ENCODE data around the gene SLC52A1.
A peak's percentile ranks its signal among the peaks of the same experiment; 100 is the strongest.

Gene SLC52A1

DNA sequence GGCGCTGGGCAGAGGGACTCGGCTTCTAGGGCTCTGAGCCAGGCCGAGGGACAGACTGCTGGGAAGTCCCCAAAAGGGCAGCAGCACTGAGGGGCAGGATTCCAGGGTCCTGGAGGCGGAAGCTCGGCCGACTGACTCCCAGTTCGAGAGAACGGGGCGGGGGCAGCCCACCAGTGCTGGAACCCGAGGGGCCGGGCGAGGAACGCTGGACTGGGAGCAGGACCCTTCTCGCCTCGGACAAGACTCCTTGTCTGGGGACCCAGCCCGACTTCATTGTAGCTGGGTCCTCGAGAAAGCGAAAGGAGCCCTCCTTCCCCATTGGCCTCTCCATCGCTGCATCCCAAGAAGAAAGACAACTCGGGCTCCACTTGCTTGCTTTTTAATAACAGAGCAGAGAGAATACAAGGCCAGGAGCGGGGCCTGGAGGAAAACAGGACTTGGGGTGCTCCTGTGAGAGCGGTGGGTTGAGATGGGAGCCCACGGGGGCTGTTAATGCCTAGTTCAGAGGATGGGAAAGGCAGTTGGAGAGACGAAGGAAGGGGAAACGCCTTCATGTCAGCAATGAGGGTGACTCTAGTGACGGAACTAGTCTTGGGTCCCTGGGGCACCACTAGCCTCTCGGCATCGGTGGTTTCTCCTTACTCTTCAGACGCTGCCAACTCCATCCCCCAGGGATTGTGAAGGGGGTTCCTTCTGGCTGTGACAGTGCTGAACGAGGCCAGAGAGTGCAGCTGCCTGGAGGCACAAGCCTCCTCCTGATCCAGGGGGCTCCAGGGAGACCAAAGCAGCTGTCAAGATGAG is 47.3 kb downstream of the SLC52A1 start:
- no peak for DNase-seq (ENCODE audit: low spot score)

DNA sequence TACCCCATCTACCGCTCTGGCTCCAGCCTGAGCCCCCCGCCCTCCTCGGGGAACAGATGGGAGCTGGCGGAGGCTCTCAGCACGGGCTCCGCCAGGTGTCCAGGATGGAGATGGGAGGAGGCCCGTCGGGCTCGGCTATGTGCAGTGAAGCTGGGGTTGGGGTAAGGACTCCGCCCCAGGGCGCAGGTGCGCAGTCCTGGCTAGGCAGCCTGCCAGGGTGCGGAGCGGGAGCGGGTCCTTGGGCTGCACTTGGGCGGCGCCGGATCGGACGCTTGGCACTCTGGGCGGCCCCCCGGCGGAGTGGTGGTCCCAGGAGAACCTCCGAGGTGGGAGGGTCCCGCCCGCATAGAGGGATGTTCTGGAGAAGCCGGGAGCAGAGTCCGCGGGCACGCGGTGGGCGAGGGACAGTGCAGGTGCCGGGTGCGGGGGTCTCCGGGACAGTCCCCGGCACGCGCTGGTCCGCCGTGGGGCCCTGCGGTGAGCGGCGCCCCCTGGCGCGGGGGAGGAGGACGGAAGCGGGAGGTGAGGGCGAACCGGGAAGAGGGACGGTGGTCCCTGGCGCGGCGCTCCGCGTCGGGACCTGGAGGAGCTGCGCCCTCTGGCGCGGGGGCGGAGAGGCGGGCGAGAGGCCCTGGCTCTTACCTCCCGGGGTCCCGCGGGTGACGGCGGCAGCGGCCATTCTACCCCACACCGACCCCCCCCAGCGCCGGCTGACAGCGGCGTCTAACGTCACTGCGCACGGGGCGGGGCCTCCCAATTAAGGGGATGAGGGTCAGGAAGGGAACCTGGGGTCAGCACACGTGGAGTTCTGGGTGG is 48.1 kb downstream of the SLC52A1 start, which contains the start of gene CAMTA2:
TSS of gene CAMTA2 (minus strand) at position 725 of the 816 bp plus-strand sequence. CDS start 1,453 bp downstream, outside the sequence.
- peak; percentile 81 for DNase-seq (ENCODE audit: low spot score)

DNA sequence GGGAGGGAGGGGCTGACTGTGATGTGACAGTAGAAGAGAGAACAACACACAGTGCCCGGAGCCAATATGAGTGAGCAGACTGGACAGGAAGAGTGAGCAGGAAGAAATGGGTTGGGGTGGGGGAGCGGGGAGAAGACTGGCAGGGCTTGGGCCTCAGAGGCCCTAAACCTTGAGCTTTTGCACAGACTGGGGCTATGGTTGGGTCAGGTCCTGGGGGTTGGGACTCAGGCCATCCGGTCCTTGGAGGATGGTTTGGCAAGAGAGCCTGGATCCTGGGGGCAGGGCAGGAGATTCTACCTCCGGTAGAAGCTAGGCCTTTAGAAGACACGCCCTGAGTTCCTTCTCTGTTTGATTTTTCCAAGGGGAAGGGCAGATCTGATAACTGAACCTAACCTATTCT is 48.8 kb downstream of the SLC52A1 start:
- no peak for DNase-seq (ENCODE audit: low spot score)

Measured in HuH-7 (cell line).